HG03159 (cell line): Measurements from ENCODE around the gene CAPS.

Experiments
- ATAC-seq: cut with Tn5 transposase; IDR thresholded peaks from one replicate; pipeline ENCODE4 v1.9.1; 2021; ENCODE audit warnings: mild to moderate bottlenecking, moderate library complexity; ENCODE audit not compliant: unreplicated experiment

Gene CAPS

GRCh38 chr19:5891938-5892771 lies 21.9 kb upstream of the CAPS start:
- no peak for ATAC-seq

DNA sequence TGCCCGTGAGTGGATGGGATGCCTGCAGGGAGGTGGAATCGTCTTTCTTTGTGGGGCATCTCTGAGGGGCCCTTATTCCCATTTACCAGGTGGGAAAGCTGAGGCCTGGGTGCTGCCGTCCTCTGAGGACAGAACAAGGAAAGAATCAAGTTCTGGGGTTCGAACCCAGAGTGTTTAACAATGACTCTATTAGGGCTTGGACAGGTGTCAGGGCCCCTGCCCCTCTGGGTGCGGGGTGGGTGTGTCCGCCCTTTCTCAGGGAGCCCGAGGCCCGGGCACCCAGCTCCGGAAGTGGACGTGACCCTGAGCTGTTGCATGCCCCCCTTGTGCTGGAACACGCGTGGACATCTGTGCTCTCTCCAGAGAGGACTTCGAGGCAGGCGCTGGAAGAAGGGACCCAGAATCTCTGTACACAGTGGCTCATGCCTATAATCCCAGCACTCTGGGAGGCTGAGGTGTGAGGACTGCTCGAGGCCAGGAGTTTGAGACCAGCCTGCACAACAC lies 21.2 kb upstream of the CAPS start:
- no peak for ATAC-seq

DNA sequence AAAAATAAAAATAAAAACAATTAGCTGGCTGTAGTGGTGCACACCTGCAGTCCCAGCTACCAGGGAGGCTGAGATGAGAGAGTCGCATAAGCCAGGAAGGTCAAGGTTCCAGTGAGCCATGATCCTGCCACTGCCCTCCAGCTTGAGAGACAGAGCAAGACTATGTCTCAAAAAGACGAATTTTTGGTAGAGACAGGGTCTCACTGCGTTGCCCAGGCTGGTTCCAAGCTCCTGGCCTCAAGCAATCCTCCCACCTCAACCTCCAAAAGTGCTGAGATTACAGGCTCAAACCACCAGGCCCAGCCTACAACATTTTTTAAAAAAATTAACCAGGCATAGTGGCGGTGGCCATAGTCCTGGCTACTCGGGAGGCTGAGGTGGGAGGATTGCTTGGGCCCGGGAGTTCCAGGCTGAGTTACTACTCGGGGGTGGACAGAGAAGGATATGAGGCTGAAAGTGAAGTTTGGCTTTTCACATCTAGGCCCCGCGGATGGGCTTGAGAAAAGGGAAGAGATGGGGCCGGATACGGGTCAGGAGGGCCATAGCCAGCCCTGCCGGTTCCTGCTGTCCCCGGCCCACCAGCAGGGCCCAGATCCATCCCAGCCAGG lies 20.7 kb upstream of the CAPS start:
- ATAC-seq, result no peak

DNA sequence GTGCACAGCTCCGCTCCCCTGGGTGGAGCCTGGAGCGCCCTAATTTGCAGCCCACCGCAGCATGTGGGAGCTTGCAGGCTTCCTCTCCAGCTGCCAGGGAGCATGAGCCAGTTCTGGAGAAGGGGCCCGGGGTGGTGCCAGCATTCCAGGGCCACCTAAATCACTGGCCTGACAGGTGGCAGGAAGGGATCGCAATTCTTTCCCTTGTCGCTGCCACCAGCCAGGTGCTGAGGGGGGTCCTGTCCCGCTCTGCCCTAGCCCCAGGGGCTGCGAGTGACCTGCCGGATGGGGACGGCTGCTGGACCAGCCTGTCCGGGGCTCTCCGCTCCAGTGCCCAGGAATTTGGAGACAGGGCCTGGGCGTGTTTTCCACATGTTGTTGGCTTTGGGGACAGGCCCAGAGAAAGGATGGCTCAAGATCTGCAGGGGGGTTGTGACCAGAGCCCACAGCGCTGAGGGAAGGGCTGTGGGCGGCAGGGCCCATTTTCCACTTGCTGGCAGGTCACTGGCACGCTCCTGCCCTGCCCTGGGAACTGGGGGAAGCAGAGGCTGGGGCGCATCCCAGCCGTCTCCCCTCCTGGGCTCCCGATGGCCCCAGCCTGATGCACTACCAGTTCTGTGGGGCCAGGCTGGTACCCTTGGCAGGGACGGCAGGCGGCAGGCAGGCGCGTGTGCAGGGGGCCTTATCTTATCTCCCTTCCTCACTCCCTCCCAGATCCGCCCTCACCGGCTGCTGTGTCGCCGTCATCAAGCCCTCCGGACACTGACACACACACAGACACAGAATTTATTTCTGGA lies 19.9 kb upstream of the CAPS start:
- ATAC-seq, result no peak

DNA sequence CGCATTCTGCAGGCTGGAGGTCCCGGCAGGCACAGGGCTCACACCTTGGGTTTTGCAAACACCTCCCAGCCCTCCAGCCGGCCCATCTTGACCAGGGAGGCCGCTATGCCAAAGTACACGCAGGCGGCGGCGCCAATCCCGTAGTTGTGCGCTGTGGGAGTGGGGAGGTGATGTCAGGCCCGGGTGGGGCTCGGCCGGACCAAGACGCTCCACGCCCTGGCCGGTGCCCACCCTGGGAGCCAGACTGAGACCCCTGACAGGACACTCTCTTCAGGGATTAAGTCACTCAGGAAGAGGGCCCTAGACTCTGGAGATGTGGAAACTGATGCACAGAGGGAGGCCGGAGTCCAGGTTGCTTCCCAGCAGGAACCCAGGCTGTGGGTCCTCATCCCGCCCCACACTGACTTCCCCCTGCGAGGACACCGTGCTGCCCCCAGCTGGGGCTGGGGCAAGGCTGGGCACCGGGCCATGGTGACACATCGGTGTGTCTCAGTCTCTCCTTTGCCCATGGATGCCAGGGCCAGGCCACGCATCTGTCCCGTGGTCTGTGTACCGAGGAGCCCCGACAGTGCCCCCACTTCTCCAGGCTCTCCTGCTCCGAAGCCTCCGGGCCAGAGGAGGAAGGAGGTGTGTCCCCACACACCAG lies 19.2 kb upstream of the CAPS start:
- no peak for ATAC-seq

DNA sequence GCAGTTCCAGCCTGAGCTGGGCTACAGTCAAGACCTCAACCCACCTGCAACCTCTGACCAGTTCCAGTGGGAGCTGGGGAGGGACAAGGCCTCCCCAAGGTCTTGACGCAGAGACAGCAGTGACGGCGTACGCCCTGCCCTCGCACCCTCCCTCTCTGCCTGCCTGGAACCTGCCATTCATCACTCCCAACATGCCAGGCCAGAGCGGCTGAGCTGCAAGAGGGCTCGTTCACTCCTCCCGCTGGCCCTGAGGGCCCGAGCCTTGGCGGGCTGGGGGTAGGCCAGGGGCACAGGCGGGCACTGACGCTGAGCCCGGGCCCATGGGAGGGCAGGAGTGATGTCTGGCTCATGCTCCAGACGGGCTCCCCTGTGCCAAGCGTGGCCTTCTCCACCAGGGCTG lies 18.6 kb upstream of the CAPS start:
- no peak for ATAC-seq

- ATAC-seq, result no peak
Observed at GRCh38 chr19:5895890-5896289, 18.2 kb upstream of the CAPS start.

DNA sequence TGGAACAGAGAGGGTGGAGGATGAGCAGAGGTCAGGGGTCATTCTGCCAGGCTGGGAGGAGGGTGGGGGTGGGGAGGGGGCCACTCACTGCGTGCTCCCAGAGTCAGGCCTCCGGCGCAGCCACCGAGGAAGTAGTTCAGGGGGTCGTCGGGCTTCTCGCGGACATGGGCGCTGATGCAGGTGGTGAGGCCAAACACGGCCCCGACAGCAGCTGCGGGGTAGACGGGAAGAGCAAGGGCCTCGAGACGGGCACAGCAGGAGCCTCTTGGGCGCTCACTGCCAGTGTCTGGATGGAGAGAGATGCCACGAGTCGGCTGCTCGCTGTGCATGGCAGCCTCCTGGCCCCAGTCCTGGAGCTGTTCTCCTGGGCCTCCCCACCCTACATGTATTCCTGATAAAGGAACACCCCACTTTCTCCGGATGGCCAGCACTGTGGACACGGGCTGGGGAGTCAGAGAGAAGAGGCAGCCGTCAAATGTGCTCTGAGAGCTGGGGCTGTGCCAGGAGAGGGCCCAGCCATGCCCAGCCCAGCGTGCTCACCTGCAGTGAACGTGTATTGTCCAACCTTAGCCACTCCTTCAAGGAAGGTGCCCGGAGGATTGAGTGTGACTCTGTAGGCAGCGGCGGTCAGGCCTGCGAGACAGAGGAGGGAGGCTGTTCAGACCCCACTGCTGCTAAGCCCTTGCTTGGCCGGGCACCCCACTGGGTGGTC lies 17.5 kb upstream of the CAPS start:
- no peak for ATAC-seq

DNA sequence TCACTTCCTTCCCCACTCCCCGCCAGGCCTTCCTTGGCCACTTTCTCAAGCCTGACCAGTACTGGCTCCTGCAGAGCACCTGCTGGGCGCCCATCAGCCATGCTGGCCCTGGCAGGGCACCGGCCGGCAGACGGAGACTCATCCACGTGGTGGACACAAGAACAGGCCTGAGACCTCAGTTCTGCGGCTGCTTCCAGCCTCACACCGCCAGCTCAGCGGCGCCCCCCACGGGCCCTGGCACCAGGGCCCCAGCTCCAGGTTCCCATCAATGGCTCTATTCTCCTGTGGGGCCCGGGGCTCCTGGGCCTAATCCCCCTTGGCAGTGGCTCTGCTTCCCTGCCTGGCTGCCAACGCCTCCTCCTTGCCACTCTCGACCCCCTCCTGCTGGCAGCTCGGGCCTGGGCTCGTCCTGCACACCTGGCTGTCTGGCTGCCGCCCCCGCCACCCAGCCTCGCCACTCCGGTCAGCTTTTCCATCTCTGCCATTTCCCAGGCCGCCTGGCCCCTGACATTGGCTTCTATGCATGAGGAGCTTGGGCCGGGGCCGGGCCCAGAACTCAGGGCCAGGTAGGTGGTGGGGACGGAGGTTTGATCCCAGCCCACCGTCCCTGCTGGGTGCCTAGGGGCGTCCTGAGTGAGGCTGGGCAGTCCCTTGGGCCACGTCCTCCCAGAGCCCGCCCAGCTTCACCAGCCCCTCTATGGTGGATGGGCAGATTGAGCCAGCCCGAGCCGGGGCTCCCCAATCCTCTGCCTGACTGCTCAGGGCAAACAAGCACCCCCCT lies 16.7 kb upstream of the CAPS start:
- no peak for ATAC-seq

DNA sequence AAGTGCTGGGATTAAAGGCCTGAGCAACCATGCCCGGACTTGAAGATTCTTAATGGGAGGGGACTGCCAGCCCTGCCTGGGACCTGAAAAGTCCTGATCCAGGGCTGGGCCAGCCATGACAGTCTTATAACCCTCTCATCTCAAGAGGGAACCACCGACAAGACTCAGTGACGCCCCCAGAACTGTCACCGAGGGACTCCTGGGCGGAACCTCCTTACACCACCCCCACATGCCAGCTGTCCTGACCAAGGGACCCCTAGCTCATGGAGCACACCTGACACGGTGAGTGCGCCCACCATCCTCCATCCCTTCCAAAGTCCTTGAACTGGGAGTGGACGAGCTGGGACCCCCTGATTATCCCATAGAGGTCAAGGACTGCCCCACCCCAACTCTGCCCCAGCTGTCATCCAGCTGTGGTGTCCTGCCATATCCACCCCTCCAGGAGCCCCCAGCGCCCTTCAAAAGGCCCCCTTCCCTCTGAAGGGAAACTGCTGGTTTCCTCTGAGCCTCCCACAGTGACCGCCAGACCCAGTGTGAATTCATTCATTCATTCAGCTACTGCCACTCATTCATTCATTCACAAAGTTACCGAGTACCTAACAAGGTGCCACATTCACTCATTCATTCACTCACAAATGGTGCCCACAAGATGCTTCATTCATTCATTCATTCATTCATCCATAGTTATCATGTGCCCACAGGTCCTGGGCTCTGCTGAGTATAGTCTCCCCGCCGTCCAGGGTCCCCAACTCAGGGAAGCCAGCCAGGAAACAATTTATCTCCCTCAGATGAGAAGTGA lies 14.1 kb upstream of the CAPS start:
- ATAC-seq, result no peak

DNA sequence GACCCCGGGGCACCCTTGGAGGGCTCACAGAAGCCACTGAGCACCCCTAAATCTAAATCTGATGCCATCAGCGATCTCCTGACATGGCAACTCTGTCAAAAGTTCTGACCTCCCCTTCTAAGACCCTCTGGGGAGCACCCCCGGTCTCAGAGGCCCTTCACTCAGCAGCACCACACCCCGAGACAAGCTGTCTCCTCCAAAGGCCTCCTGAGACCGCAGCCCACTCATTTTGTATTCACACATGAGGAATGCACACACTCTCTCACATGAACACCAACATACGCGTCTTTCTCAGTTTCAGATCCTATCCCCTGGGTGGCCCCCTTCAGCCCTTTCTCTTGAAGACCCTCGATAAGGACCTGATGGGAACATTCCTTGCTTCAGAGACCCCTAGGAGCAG lies 13.1 kb upstream of the CAPS start:
- ATAC-seq, result no peak

- ATAC-seq, result no peak
Observed at GRCh38 chr19:5903056-5903623, 10.9 kb upstream of the CAPS start.

DNA sequence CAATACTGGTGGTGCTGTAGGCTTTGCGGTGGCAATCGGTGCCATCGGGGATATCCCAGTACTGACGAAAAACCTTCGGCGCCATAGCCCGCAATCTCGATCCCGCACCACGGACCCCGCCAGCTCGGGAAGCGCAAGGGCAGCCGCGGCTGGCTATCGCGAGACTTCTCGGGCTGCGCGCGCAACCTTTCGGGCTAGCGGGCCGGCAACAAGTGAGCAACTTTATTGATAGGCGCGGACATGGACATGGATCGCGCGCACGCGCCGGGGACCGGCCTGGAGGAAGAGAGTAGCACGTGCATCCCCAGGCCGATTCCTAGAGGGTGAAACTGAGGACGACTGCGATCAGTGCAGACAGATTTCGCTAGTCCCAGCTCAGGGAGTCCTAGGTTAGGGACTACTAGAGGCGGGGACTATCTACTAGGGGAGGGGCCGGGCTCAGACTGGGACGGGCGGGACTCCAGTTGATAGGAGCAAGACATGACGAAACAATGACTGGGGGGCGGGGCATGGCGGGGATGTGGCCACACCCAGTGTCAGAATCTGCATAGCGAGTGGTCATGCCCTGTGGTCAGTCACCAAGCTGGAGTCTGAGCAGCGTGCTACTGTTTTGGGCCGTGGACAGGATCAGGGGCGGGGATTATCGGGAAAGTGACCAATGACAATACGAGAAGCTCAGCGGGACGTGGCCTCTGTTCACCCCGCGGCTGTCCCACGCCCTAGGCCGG lies 10.3 kb upstream of the CAPS start, which contains the start of gene NDUFA11:
Gene NDUFA11 (minus strand): TSS at position 167 of the 728 bp plus-strand sequence. CDS start 82 bp downstream, at position 85.
- ATAC-seq, result peak; percentile 35

GRCh38 chr19:5904352-5905113 lies 9.5 kb upstream of the CAPS start, which contains the start of gene VMAC:
VMAC (plus strand) TSS chr19:5904872; CDS start chr19:5904891, 19 bp downstream.
- peak; percentile 76 for ATAC-seq

DNA sequence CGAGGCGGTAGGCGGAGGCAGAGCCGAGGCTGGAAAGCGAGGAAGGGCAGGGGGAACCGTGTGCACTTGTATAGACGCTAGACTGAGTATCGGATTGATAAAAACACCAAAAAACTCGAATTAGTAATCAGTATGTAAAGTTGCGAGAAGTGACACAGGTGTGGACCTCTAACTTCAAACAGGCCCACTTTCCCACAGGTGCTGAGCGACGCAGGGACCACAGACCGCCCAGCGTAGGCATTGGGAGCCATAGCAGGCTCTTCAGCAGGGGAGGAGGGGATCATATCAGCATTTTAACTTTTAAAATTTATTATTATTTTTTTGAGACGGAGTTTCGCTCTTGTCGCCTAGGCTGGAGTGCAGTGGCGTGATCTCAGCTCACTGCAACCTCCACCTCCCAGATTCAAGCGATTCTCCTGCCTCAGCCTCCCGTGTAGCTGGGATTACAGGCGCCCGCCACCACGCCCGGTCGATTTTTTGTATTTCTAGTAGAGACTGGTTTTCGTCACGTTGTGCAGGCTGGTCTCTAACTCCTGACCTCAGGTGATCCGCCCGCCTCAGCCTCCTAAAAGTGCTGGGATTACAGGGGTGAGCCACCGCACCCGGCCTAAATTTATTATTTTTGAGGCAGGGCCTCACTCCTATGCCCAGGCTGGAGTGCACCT lies 8.8 kb upstream of the CAPS start:
- no peak for ATAC-seq

DNA sequence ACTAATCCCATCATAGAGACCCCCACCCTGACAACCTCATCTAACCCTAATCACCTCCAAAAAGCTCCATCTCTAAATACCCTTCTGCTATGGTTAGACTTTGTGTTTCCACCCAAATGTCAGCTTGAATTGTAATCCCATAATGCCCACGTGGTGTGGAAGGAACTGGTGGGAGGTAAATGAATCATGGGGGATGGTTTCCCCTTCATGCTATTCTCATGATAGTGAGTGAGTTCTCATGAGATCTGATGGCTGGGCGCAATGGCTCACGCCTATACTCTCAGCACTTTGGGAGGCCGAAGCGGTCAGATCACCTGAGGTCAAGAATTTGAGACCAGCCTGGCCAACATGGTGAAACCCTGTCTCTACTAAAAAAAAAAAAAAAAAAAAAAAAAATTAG lies 6.8 kb upstream of the CAPS start:
- no peak for ATAC-seq
